ENCODE data around the gene GOLGA1.
"Not testable (repeated sequence)": the region's sequence is repeated elsewhere in the genome, so short reads cannot be mapped to it uniquely, and the experiment has no call there.

GOLGA1 gene

DNA sequence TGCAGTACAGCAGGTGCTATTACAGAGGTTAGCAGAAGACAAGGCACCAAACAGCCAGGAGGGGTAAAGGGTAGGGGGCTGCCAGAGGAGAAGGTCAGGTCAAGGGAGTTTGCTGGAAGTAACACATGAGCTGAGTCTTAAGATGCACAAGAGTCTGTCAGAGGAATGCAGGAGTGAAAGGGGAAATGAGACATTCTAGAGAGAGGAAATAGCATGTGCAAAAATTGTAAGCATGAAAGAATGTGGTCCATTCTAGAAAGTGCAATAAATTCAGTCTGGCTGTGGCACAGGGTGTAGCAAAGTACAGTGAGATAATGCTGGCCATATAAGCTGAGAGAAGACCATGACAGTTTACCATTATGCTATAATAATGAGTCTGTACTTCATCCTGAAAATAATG lies 6.6 kb downstream of the GOLGA1 start:
- DNase-seq: no peak

DNA sequence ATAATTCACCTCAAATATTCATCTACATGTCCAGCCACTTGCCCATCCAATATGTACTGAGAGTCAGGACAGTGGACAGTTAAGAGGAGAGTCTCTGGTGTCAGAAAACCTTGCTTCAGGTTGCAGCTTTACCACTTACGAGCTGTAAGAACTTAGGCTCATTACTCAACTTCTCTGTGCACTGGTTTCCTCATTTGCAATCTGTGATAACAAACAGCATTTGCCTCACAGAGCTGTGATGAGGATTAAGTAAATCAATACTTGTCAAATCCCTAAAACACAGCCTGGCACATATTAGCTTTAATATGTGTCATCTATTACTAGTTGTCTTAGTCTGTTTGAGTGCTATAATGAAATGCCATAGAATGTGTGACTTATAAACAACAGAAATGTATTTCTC lies 8.6 kb downstream of the GOLGA1 start:
- DNase-seq: no peak

DNA sequence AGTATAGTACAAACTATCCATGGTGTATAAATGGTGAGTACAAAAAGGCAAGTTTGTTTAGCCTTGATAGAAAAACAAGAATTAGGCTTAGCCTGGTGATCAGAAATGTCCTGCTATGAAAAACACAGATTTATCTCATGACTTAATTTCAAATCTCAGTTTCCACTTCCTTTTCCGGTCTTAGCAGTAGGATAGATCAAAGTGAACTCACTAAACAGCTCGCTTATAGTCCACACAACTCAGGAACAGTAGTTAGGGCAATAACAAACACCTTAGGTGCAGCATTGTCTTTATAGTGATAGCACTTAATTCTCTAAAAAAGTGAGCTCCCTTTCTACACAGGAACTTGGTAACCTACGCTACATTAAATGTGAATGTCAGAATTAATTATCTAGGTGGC lies 11.4 kb downstream of the GOLGA1 start:
- no peak for DNase-seq

GRCh38 chr9:124928116-124928515 lies 12.8 kb downstream of the GOLGA1 start:
- no peak for DNase-seq

DNA sequence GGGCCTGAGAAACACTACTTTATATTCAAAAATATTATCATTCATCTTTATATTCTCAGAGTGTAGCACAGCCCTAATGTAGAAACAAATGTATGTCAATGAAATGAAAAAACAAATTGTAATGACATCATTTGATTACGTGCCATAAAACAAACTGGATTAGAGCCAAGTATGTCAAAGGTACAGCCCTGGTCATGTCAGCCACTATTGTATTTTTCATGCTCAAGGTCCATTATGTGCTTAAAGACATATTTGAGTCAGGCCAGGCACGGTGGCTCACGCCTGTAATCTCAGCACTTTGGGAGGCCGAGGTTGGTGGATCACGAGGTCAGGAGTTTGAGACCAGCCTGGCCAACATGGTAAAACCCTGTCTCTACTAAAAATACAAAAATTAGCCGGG lies 20.5 kb downstream of the GOLGA1 start:
- not testable (repeated sequence) for DNase-seq

DNA sequence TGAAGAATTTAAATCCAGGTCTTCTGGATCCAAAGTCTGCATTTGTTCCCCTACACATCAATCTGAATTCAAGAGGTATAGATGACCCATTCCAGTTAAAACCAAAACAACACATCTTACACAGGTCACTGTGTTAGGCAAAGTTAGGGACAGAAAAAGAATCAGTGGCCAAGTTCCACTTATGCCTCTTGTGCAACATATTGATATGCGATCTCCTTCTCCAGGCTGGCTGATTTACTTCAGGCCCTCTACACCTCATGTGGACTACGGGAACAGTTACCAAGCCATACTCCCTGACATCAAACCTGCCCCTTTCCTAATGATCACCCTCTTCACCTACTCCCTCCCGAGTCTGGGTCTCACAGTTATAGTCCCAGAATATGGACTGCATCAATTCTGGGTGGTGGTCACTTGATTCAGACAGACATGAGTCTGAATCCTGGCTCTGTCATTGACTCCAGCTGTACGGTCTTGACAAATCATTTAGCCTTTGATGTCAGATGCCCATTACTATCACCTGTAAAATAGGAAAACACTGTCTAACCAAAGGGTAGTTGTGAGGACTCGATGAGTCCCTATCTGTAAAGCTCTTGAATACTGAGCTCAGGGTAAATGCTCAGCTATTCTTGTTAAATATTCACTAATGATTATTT lies 26.0 kb downstream of the GOLGA1 start:
- no peak for DNase-seq

DNA sequence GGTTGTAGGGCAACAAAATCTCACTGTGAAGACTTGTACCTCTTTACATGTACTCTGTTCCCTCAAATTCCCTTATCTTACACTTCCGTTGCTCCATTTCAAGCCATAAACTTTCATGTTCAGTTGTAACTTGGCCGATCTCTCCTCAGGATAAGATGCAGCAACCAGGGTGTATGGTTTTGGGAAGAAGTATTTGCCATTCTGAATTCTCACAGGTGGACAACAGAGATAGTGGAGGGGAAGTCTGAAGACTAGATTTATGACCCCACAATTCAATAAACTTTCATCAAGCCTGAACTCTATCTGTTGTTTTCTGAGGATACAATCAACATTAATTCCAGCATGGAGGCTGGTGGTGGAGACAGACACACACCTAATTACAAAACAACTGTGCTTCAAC lies 27.5 kb downstream of the GOLGA1 start:
- DNase-seq: no peak

GRCh38 chr9:124911766-124912165 lies 29.1 kb downstream of the GOLGA1 start:
- DNase-seq: no peak

DNA sequence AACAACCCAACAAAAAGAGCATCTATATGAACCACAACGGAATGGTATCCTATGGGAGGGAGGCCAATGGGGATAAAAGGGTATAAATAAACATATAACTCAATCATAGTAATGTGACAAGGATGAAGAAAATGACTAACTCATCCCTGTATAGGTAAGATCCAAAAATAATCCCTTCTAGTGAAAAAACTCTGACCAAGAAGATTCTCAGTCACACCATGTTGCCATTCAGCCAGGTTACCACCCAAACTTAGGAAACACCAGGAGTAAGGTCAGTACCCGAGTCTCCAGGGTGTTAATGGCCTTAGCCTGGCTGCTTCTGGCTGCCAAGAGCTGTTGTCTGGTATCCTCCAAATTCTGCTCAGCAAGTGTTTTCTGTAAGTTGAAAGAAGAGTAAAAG lies 32.8 kb downstream of the GOLGA1 start:
- no peak for DNase-seq

DNA sequence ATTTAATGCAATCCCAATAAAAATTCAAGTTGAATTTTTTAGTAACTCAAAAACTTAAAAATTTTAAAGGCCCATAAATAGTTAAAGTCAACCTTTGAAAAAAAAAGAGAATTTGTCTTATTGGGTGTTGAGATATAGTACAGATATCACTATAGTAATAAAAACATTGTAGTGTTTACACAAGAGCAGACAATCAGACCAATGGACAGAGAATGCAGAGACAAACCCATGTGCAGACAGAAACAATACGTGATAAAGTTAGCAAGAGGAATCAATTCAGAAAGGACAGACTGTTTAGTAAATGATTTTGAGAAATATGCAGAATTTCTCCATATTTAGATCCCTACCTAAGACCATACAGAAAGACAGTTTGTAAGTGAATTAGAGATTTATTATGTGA lies 33.9 kb downstream of the GOLGA1 start:
- DNase-seq: no peak

DNA sequence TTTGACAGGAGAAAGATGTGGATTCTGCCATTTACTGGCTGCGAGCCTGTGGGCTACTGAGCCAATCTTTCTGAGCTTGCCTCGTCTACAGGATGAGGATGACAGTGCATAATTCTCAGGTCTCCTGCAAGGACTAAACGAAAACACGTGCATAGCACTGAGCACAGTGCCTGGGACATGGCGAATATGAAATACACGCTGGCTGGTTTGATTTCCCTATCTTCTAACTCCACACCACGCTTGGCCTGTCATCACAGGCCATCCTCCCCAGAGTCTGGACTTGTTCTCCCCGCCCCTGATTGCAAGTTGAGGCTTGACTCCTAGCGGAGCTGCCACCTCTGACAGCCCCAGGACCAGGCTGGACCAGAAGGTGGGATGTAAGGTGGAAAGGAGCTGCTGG lies 41.0 kb downstream of the GOLGA1 start:
- no peak for DNase-seq

DNA sequence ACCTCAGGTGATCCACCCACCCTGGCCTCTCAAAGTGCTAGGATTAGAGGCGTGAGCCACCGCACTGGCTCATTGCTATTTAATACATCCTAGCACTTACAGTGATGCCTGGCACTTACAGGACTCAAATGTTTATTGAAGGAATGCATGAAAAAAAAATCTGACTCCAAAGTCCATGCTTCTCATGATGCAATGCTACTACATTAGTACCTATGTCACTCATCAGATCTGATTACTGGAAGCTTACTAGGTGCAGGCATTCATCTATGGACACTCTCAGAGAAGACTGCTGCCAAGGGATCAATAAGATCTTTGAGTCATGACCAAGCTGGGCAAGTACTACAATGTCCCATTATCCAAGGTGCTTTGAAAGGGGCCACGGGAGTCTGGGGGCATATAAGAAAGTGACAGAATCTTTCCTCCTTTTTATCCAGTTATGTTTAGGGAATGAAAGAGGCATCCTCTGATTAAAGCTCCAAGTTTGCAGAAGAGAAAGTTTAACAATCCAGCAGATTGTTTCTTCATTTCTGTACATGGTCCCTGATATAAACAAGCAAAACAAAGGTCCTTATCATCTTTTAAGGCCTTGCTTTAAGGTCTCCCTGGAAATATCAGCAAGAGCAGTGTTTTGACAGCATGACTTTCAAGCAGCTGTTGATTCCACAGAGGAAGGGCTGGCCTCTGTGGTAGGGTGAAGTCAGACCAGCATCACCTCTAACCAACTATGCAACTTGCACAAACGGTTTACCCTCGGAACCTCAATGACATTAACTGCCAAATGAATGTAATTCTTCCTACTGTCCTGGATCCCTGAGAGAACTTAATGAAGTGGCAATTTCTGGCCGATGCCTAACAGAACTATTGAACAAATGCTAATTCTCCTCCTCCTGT lies 43.1 kb downstream of the GOLGA1 start:
- DNase-seq: no peak

DNA sequence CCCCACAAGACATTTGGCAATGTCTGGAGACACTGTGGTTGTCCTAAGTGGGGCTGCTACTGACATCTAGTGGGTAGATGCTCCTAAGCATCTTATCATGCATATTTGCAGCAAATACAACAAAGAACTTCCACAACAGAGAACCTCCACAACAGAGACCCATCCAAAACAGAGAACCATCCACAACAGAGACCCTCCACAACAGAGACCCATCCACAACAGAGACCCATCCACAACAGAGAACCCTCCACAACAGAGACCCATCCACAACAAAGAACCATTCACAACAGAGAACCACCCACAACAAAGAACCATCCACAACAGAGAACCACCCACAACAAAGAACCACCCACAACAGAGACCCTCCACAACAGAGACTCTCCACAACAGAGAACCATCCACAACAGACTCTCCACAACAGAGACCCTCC lies 46.1 kb downstream of the GOLGA1 start:
- no peak for DNase-seq

- DNase-seq: no peak
These were observed 46.7 kb downstream of the GOLGA1 start for GRCh38 chr9:124894035-124894740.

- DNase-seq: no peak
These were observed 50.7 kb downstream of the GOLGA1 start for GRCh38 chr9:124890179-124890578.

DNA sequence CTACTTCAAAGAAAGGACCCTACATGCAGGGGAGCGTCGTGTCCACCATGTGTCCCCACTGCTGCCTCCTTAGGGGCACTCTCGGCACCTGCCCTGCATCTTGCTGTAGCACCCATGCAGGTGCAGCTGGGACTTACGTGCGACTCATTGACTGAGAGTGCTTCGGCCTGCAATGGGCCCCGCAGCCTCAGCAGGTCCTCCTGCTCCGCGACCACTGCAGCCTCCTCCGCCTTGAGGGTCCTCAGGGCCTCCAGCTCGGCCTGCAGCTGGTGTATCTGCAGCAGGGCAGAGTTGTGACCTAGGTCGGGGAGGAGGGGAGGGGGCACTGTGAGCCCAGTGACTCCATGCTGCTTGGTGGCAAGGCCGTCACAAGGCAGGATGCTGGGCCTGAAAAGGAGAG lies 51.9 kb downstream of the GOLGA1 start:
- no peak for DNase-seq

GRCh38 chr9:124887832-124888231 lies 53.1 kb downstream of the GOLGA1 start:
- no peak for DNase-seq

- DNase-seq: no peak
These were observed 53.9 kb downstream of the GOLGA1 start for GRCh38 chr9:124886866-124887492.

- no peak for DNase-seq
These were observed 54.4 kb downstream of the GOLGA1 start for GRCh38 chr9:124886461-124886860.

DNA sequence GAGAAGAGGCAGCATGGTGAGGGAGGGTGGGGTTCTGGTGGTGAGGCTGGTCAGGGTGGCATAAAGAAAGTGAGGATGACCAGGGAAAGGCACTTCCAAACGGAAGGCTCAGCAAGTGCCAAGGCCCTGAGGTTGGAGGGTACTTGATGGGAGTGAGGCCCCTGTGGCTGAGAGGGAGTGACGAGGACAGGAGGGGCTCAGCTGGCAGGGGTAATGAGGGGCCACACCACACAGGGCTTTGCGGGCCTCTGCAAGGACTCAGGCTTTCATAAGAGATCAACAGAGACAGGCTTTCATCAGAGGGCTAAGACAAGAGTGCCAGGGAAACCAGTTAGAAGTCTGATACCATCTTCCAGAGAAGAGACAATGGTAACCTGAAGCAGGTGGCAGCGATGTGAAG lies 55.3 kb downstream of the GOLGA1 start:
- DNase-seq: no peak

DNA sequence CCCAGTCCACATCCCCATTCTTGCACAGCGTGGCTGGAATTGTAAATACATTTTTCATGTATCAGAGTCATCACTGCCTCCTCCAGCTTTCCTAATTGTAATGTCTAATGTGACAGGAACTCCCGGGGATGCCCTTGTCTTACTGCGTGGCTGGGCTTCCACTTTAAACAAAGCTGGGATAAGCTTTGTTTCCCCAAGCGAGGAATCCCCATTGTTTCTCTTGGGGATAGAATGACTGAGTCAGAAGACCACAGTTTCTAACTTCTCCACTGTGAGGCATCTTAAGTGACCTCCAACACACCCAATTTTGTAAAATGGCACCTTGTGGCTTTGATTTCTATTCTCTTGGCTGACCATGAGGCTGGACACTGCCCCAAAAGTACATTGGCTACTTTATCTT lies 56.5 kb downstream of the GOLGA1 start:
- no peak for DNase-seq

GRCh38 chr9:124882231-124882630 lies 58.7 kb downstream of the GOLGA1 start:
- DNase-seq: no peak

DNA sequence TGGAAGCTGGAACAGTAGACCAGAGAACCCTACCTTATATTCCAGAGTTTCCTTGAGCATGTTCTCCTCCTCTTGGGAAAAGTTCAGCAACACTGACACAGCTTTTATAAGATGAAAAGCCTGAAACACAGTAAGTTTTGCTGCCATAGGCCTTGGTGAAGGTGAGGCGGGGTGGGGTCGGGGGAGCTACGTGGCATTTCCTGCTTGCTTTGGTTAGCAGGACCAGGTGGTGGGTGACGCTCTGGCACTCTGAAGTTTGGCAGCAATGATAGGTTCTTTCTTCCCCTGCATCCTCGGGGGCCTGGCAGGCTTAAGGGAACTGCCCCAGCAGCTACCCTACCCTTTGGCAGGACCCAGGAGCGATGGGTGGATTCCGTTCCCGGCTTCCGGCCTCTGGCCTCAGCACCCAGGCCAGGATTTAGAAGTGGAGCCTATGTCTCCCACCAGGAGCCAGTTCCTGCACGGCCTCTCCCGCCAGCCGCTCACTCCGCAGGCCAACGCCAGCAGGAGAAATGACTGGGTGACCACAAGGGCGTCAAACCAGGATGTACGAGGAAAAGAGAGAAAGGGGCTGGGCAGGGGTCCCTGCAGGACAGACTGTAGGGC lies 59.6 kb downstream of the GOLGA1 start:
- DNase-seq: no peak

Measured in stimulated activated CD4-positive, alpha-beta T cell treated with anti-CD3 and anti-CD28 coated beads, Interleukin-2, amount 100 ng/mL, for 48 hours (primary cell).